HPDE6-E6E7 (cell line): ENCODE results near the gene GABRG3.
"Not testable (repeated sequence)": the region's sequence is repeated elsewhere in the genome, so short reads cannot be mapped to it uniquely, and the experiment has no call there.

ENCODE experiments used
- DNase-seq: peaks from one replicate; pipeline ENCODE4 v3.0.0; 2011; ENCODE audit warnings: missing footprints; ENCODE audit errors: extremely low spot score

GABRG3 gene

GRCh38 chr15:27175472-27176153 is 204.6 kb downstream of the GABRG3 start:
- DNase-seq: no peak

- DNase-seq: no peak
These were observed 205.9 kb downstream of the GABRG3 start for GRCh38 chr15:27176785-27177406.

- no peak for DNase-seq
These were observed 208.8 kb downstream of the GABRG3 start for GRCh38 chr15:27179789-27180188.

GRCh38 chr15:27182561-27183110 is 211.7 kb downstream of the GABRG3 start:
- no peak for DNase-seq

- DNase-seq: no peak
These were observed 212.2 kb downstream of the GABRG3 start for GRCh38 chr15:27183201-27183600.

GRCh38 chr15:27191515-27191914 is 220.5 kb downstream of the GABRG3 start:
- not testable (repeated sequence) for DNase-seq

GRCh38 chr15:27196691-27197090 is 225.7 kb downstream of the GABRG3 start:
- no peak for DNase-seq

- DNase-seq: no peak
These were observed 230.4 kb downstream of the GABRG3 start for GRCh38 chr15:27201425-27201824.

- no peak for DNase-seq
These were observed 239.2 kb downstream of the GABRG3 start for GRCh38 chr15:27210176-27210575.

- no peak for DNase-seq
These were observed 243.1 kb downstream of the GABRG3 start for GRCh38 chr15:27214032-27214431.

GRCh38 chr15:27214961-27215360 is 244.0 kb downstream of the GABRG3 start:
- DNase-seq: no peak

GRCh38 chr15:27218426-27218825 is 247.4 kb downstream of the GABRG3 start:
- no peak for DNase-seq

- no peak for DNase-seq
These were observed 248.7 kb downstream of the GABRG3 start for GRCh38 chr15:27219636-27220035.

GRCh38 chr15:27220199-27220598 is 249.2 kb downstream of the GABRG3 start:
- DNase-seq: no peak

GRCh38 chr15:27222479-27222878 is 251.5 kb downstream of the GABRG3 start:
- DNase-seq: no peak

GRCh38 chr15:27223179-27223578 is 252.2 kb downstream of the GABRG3 start:
- no peak for DNase-seq

- DNase-seq: no peak
These were observed 260.8 kb downstream of the GABRG3 start for GRCh38 chr15:27231811-27232210.

- DNase-seq: no peak
These were observed 261.9 kb downstream of the GABRG3 start for GRCh38 chr15:27232876-27233275.

GRCh38 chr15:27234593-27234992 is 263.6 kb downstream of the GABRG3 start:
- no peak for DNase-seq

GRCh38 chr15:27235161-27235560 is 264.2 kb downstream of the GABRG3 start:
- no peak for DNase-seq

- DNase-seq: no peak
These were observed 264.7 kb downstream of the GABRG3 start for GRCh38 chr15:27235681-27236080.

- DNase-seq: no peak
These were observed 266.4 kb downstream of the GABRG3 start for GRCh38 chr15:27237319-27237939.

- DNase-seq: no peak
These were observed 267.2 kb downstream of the GABRG3 start for GRCh38 chr15:27238209-27238608.
